Measurements from ENCODE around the gene ZNF282.
A peak's percentile ranks its signal among the peaks of the same experiment; 100 is the strongest.
"Not testable (repeated sequence)": the region's sequence is repeated elsewhere in the genome, so short reads cannot be mapped to it uniquely, and the experiment has no call there.

Gene ZNF282

GRCh38 chr7:149245744-149246143 is 50.4 kb downstream of the ZNF282 start:
- H3K9me3 ChIP-seq (replicated peaks; ENCODE audit: low read length): no peaks in the 10 kb centered on the region
- H3K9ac ChIP-seq (ENCODE audit: low read depth, low read length): no peak overlapping the region
- H3K4me1 ChIP-seq (ENCODE audit: control insufficient read depth, insufficient read depth, low read length): peaks cover 2% of the 10 kb centered on the region
- H3K27me3 ChIP-seq (ENCODE audit: control insufficient read depth, insufficient read depth, low read length): no peaks in the 10 kb centered on the region
- no peak overlapping the region for H3K4me2 ChIP-seq (ENCODE audit: low read length)
- H3K36me3 ChIP-seq (ENCODE audit: insufficient read depth, low read length): peaks cover 7% of the 10 kb centered on the region
- H3K4me3 ChIP-seq (ENCODE audit: low read length): no peak overlapping the region

- Histone ChIP-seq H3K4me3 (ENCODE audit: low read length) (no peak overlapping the region), H3K4me2 (ENCODE audit: low read length) (no peak overlapping the region), H3K9ac (ENCODE audit: low read depth, low read length) (no peak overlapping the region), H3K36me3 (ENCODE audit: insufficient read depth, low read length) (peaks cover 30% of the 10 kb centered on the region), H3K27me3 (ENCODE audit: control insufficient read depth, insufficient read depth, low read length) (no peaks in the 10 kb centered on the region), H3K9me3 (replicated peaks; ENCODE audit: low read length) (no peaks in the 10 kb centered on the region), H3K4me1 (ENCODE audit: control insufficient read depth, insufficient read depth, low read length) (no peaks in the 10 kb centered on the region)
Measured at GRCh38 chr7:149248777-149249176, 53.4 kb downstream of the ZNF282 start.

- peaks cover 44% of the 10 kb centered on the region for H3K36me3 ChIP-seq (ENCODE audit: insufficient read depth, low read length)
- not testable (repeated sequence) for H3K9ac ChIP-seq (ENCODE audit: low read depth, low read length); H3K4me2 ChIP-seq (ENCODE audit: low read length); H3K4me1 ChIP-seq (ENCODE audit: control insufficient read depth, insufficient read depth, low read length); H3K9me3 ChIP-seq (replicated peaks; ENCODE audit: low read length); H3K4me3 ChIP-seq (ENCODE audit: low read length); H3K27me3 ChIP-seq (ENCODE audit: control insufficient read depth, insufficient read depth, low read length)
Measured at GRCh38 chr7:149250151-149250550, 54.8 kb downstream of the ZNF282 start.

GRCh38 chr7:149251518-149251917 is 56.2 kb downstream of the ZNF282 start:
- not testable (repeated sequence) for H3K9me3 ChIP-seq (replicated peaks; ENCODE audit: low read length); H3K4me1 ChIP-seq (ENCODE audit: control insufficient read depth, insufficient read depth, low read length); H3K27me3 ChIP-seq (ENCODE audit: control insufficient read depth, insufficient read depth, low read length); H3K9ac ChIP-seq (ENCODE audit: low read depth, low read length); H3K4me3 ChIP-seq (ENCODE audit: low read length); H3K4me2 ChIP-seq (ENCODE audit: low read length)
- H3K36me3 ChIP-seq (ENCODE audit: insufficient read depth, low read length): peaks cover 51% of the 10 kb centered on the region

GRCh38 chr7:149252378-149252777 is 57.0 kb downstream of the ZNF282 start:
- no peaks in the 10 kb centered on the region for H3K27me3 ChIP-seq (ENCODE audit: control insufficient read depth, insufficient read depth, low read length)
- no peak overlapping the region for H3K4me3 ChIP-seq (ENCODE audit: low read length)
- peaks cover 51% of the 10 kb centered on the region for H3K36me3 ChIP-seq (ENCODE audit: insufficient read depth, low read length)
- H3K4me2 ChIP-seq (ENCODE audit: low read length): no peak overlapping the region
- peaks cover 7% of the 10 kb centered on the region for H3K4me1 ChIP-seq (ENCODE audit: control insufficient read depth, insufficient read depth, low read length)
- H3K9ac ChIP-seq (ENCODE audit: low read depth, low read length): no peak overlapping the region
- H3K9me3 ChIP-seq (replicated peaks; ENCODE audit: low read length): no peaks in the 10 kb centered on the region

GRCh38 chr7:149253665-149254064 is 58.3 kb downstream of the ZNF282 start:
- Histone ChIP-seq H3K27me3 (ENCODE audit: control insufficient read depth, insufficient read depth, low read length) (no peaks in the 10 kb centered on the region), H3K9ac (ENCODE audit: low read depth, low read length) (no peak overlapping the region), H3K36me3 (ENCODE audit: insufficient read depth, low read length) (peaks cover 51% of the 10 kb centered on the region), H3K4me3 (ENCODE audit: low read length) (no peak overlapping the region), H3K4me2 (ENCODE audit: low read length) (no peak overlapping the region), H3K9me3 (replicated peaks; ENCODE audit: low read length) (no peaks in the 10 kb centered on the region), H3K4me1 (ENCODE audit: control insufficient read depth, insufficient read depth, low read length) (peaks cover 7% of the 10 kb centered on the region)

GRCh38 chr7:149254181-149254858 is 59.0 kb downstream of the ZNF282 start:
- Histone ChIP-seq H3K4me2 (ENCODE audit: low read length) (no peak overlapping the region), H3K4me3 (ENCODE audit: low read length) (no peak overlapping the region), H3K9ac (ENCODE audit: low read depth, low read length) (no peak overlapping the region), H3K4me1 (ENCODE audit: control insufficient read depth, insufficient read depth, low read length) (peaks cover 7% of the 10 kb centered on the region), H3K9me3 (replicated peaks; ENCODE audit: low read length) (no peaks in the 10 kb centered on the region), H3K27me3 (ENCODE audit: control insufficient read depth, insufficient read depth, low read length) (no peaks in the 10 kb centered on the region), H3K36me3 (ENCODE audit: insufficient read depth, low read length) (peaks cover 51% of the 10 kb centered on the region)

GRCh38 chr7:149255174-149255573 is 59.8 kb downstream of the ZNF282 start:
- Histone ChIP-seq H3K36me3 (ENCODE audit: insufficient read depth, low read length) (peaks cover 48% of the 10 kb centered on the region), H3K9me3 (replicated peaks; ENCODE audit: low read length) (no peaks in the 10 kb centered on the region)

GRCh38 chr7:149256568-149256967 is 61.2 kb downstream of the ZNF282 start:
- no peak overlapping the region for H3K4me2 ChIP-seq (ENCODE audit: low read length)
- peaks cover 15% of the 10 kb centered on the region for H3K4me1 ChIP-seq (ENCODE audit: control insufficient read depth, insufficient read depth, low read length)
- H3K36me3 ChIP-seq (ENCODE audit: insufficient read depth, low read length): peaks cover 41% of the 10 kb centered on the region
- no peaks in the 10 kb centered on the region for H3K27me3 ChIP-seq (ENCODE audit: control insufficient read depth, insufficient read depth, low read length)
- H3K9me3 ChIP-seq (replicated peaks; ENCODE audit: low read length): no peaks in the 10 kb centered on the region
- no peak overlapping the region for H3K9ac ChIP-seq (ENCODE audit: low read depth, low read length)
- no peak overlapping the region for H3K4me3 ChIP-seq (ENCODE audit: low read length)

More at GRCh38 chr7:149255174-149255573, 59.8 kb downstream of the ZNF282 start:
- Histone ChIP-seq H3K4me1 (ENCODE audit: control insufficient read depth, insufficient read depth, low read length) (peaks cover 7% of the 10 kb centered on the region), H3K27me3 (ENCODE audit: control insufficient read depth, insufficient read depth, low read length) (no peaks in the 10 kb centered on the region), H3K4me2 (ENCODE audit: low read length) (no peak overlapping the region), H3K4me3 (ENCODE audit: low read length) (no peak overlapping the region), H3K9ac (ENCODE audit: low read depth, low read length) (no peak overlapping the region)

- Histone ChIP-seq H3K36me3 (ENCODE audit: insufficient read depth, low read length) (peaks cover 37% of the 10 kb centered on the region), H3K9ac (ENCODE audit: low read depth, low read length) (no peak overlapping the region), H3K4me3 (ENCODE audit: low read length) (no peak overlapping the region), H3K27me3 (ENCODE audit: control insufficient read depth, insufficient read depth, low read length) (no peaks in the 10 kb centered on the region), H3K4me1 (ENCODE audit: control insufficient read depth, insufficient read depth, low read length) (peaks cover 17% of the 10 kb centered on the region), H3K9me3 (replicated peaks; ENCODE audit: low read length) (no peaks in the 10 kb centered on the region), H3K4me2 (ENCODE audit: low read length) (no peak overlapping the region)
Measured at GRCh38 chr7:149257146-149257545, 61.8 kb downstream of the ZNF282 start.

GRCh38 chr7:149261316-149261828 is 66.0 kb downstream of the ZNF282 start:
- H3K9ac ChIP-seq (ENCODE audit: low read depth, low read length): peak overlapping the region; percentile 96
- H3K4me3 ChIP-seq (ENCODE audit: low read length): peak overlapping the region; percentile 78
- peaks cover 20% of the 10 kb centered on the region for H3K36me3 ChIP-seq (ENCODE audit: insufficient read depth, low read length)
- H3K4me1 ChIP-seq (ENCODE audit: control insufficient read depth, insufficient read depth, low read length): peaks cover 23% of the 10 kb centered on the region
- H3K4me2 ChIP-seq (ENCODE audit: low read length): peak overlapping the region; percentile 87
- no peaks in the 10 kb centered on the region for H3K27me3 ChIP-seq (ENCODE audit: control insufficient read depth, insufficient read depth, low read length)
- no peaks in the 10 kb centered on the region for H3K9me3 ChIP-seq (replicated peaks; ENCODE audit: low read length)

Data from skeletal muscle satellite cell (primary cell).